Measurements from ENCODE around the gene RARA.

DNA sequence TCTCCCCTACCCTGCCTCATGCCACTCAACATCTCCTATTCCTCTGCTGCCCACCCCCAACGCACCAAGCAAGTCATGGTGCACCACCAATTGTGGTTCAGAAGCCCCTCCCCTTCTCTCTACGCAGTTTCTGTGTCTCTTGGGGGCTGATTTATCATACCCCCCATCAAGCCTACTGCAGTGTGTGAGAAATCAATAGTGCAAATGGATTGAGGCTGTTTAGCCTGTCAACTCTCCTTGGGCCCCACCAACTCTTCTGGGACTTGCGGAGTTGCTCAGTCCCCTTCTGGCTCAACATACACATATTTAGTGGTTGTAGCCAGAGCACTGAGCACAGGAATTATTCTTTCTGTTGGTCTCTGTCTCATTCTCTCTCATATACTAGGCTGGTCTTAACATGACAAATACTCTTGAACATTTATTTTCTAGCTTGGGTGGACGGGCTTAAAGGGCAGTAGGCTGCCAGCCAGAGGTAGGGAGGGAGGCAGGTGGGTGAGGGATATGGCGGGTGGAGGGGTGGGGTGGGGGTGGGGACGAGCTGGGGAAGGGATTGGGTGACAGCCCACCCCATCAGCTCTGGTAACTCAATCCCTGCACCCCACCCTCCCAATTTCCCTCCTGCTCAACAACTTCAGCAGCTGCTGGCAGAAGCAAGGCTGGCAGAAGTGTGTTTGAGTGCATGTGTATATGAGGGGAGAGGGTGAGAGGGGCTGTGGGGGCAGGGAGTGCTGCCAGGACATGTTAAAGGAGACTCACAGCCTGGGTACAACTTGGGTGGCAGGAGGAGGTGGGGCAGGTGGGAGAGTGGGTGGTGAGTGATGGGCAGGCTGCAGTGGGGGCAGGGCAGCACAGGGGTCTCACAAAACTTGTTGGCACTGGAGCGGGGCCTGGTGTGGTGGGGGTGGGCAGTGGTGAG, 4.9 kb downstream of the RARA start:
- TF ChIP-seq, protein P1, sequence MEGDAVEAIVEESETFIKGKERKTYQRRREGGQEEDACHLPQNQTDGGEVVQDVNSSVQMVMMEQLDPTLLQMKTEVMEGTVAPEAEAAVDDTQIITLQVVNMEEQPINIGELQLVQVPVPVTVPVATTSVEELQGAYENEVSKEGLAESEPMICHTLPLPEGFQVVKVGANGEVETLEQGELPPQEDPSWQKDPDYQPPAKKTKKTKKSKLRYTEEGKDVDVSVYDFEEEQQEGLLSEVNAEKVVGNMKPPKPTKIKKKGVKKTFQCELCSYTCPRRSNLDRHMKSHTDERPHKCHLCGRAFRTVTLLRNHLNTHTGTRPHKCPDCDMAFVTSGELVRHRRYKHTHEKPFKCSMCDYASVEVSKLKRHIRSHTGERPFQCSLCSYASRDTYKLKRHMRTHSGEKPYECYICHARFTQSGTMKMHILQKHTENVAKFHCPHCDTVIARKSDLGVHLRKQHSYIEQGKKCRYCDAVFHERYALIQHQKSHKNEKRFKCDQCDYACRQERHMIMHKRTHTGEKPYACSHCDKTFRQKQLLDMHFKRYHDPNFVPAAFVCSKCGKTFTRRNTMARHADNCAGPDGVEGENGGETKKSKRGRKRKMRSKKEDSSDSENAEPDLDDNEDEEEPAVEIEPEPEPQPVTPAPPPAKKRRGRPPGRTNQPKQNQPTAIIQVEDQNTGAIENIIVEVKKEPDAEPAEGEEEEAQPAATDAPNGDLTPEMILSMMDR (IDR thresholded peaks at IDR 0.05), result no peak
- no peak for TF ChIP-seq POLR2A (IDR thresholded peaks at IDR 0.05)

Measured in suprapubic skin (tissue), 3 donors.